GM12872 (cell line): ENCODE results near the gene KCNH1.

Experiments used
- CTCF ChIP-seq: IDR thresholded peaks from 3 replicates; pipeline ENCODE4 v1.5.1; 2011; ENCODE audit warnings: low read depth, mild to moderate bottlenecking, low read length, moderate library complexity; ENCODE audit not compliant: insufficient read depth

The KCNH1 gene

GRCh38 chr1:210648588-210649269 is 485.2 kb downstream of the KCNH1 start:
- no peak for TF ChIP-seq CTCF

GRCh38 chr1:210647406-210648333 is 486.3 kb downstream of the KCNH1 start:
- no peak for TF ChIP-seq CTCF

GRCh38 chr1:210646258-210646616 is 487.7 kb downstream of the KCNH1 start:
- TF ChIP-seq CTCF, result no peak

- no peak for TF ChIP-seq CTCF
These were observed 488.2 kb downstream of the KCNH1 start for GRCh38 chr1:210645582-210646257.

GRCh38 chr1:210641582-210641981 is 492.4 kb downstream of the KCNH1 start:
- TF ChIP-seq CTCF, result no peak

GRCh38 chr1:210635108-210635507 is 498.8 kb downstream of the KCNH1 start:
- TF ChIP-seq CTCF, result no peak

GRCh38 chr1:210633636-210634035 is 500.3 kb downstream of the KCNH1 start:
- no peak for TF ChIP-seq CTCF
